Tibial nerve (tissue), 3 donors: ENCODE measurements around the gene TMEM63C.

ENCODE experiments used
- CTCF ChIP-seq, 5 experiments: fragments of 200-600 bp in 3 of 5; fragments of 450-650 bp in 2 of 5; sonication (generic) in 3 of 5; IDR thresholded peaks; one replicate each; pipeline ENCODE4 v1.5.1; 2016 to 2019; ENCODE audit warnings: antibody characterized with exemption in 5 of 5, mild to moderate bottlenecking in 3 of 5, moderate library complexity in 2 of 5
- POLR2A ChIP-seq, 2 donors: fragments of 450-650 bp; IDR thresholded peaks; one replicate each; pipeline ENCODE4 v1.6.1; 2017; ENCODE audit warnings: antibody characterized with exemption in 2 of 2, mild to moderate bottlenecking in 2 of 2, moderate library complexity in 2 of 2

- no peak for TF ChIP-seq CTCF (IDR thresholded peaks at IDR 0.05)
- TF ChIP-seq POLR2A (IDR thresholded peaks at IDR 0.05): no peak
Observed at GRCh38 chr14:77264466-77265186, 83.0 kb downstream of the TMEM63C start.
